Endothelial cell of umbilical vein (primary cell): ENCODE results near the gene RBM8A. TPM values are rescaled to one million over a fixed set of nuclear protein-coding genes. Genes with fewer than 3 reads are reported as not detected.

Experiments used
- BruUV-seq: library from RNA; stranded (reverse); fragments of 400-500 nt; replicated peaks from 2 replicates; lab custom pipeline; 2021; lab: Mats Ljungman, UMichigan
- CTCF ChIA-PET: fragments of 300-600, 350-600 bp; sonication (Branson Sonifier 250); formaldehyde crosslinking; loops from one replicate; lab custom pipeline; 2021; ENCODE audit warnings: antibody characterized with exemption, inconsistent platforms; lab: Charles Lee
- POLR2A ChIA-PET: fragments of 300-600, 350-600 bp; sonication (Branson Sonifier 250); formaldehyde crosslinking; loops from one replicate; lab custom pipeline; 2021; ENCODE audit warnings: antibody characterized with exemption, inconsistent platforms; lab: Charles Lee
- DNase-seq: peaks from one replicate; pipeline ENCODE4 v3.0.0-alpha.2; 2011; ENCODE audit warnings: low read depth, low spot score
- FAIRE-seq: peaks from 2 replicates; lab custom pipeline; 2011; peaks lifted over from hg19 to GRCh38; lab: Jason Lieb, UNC
- H2AFZ ChIP-seq: 2 replicates; pipeline ENCODE4 v1.6.0; 2012; ENCODE audit warnings: low read depth, low read length, control low read depth, inconsistent platforms
- H3K27ac ChIP-seq: 2 replicates; pipeline ENCODE4 v1.5.1; 2011; ENCODE audit warnings: low read depth, mild to moderate bottlenecking, control low read depth, low read length, moderate library complexity; ENCODE audit not compliant: insufficient read depth
- H3K27me3 ChIP-seq, 2 experiments: 2 replicates each; pipeline versions ENCODE4 v1.6.0 to v1.6.1; 2011; ENCODE audit warnings: low read length in 2 of 2, mixed read lengths in 1 of 2; ENCODE audit not compliant: control insufficient read depth in 2 of 2, insufficient read depth in 2 of 2
- H3K36me3 ChIP-seq, 2 experiments: 2 replicates in 1 of 2; 3 replicates in 1 of 2; pipeline ENCODE4 v1.5.1; 2011; ENCODE audit warnings: low read length in 2 of 2, mild to moderate bottlenecking in 1 of 2, moderate library complexity in 1 of 2; ENCODE audit not compliant: control insufficient read depth in 2 of 2, insufficient read depth in 2 of 2; ENCODE audit errors: extremely low read depth in 1 of 2
- H3K4me1 ChIP-seq: 3 replicates; pipeline ENCODE4 v1.5.1; 2011; ENCODE audit warnings: mild to moderate bottlenecking, low read length; ENCODE audit not compliant: control insufficient read depth, insufficient read depth; ENCODE audit errors: extremely low read depth
- H3K4me2 ChIP-seq: 2 replicates; pipeline ENCODE4 v1.6.1; 2011; ENCODE audit warnings: low read length, control low read depth, mixed read lengths; ENCODE audit not compliant: insufficient read depth
- H3K4me3 ChIP-seq, 3 experiments: fragments of 200-600 bp in 1 of 3; sonication (generic), shearing (Covaris generic) in 1 of 3; replicated peaks in 1 of 3; 2 replicates each; pipeline ENCODE4 v1.5.1; 2011 to 2016; ENCODE audit warnings: control low read depth in 3 of 3, low read length in 3 of 3, mild to moderate bottlenecking in 2 of 3, inconsistent platforms in 1 of 3, low read depth in 1 of 3, moderate library complexity in 1 of 3; ENCODE audit not compliant: insufficient read depth in 1 of 3
- H3K79me2 ChIP-seq: 2 replicates; pipeline ENCODE4 v1.6.0; 2012; ENCODE audit warnings: low read length, inconsistent platforms; ENCODE audit not compliant: control insufficient read depth, insufficient read depth
- H3K9ac ChIP-seq: replicated peaks from 2 replicates; pipeline ENCODE3; 2011; ENCODE audit warnings: low read length, control low read depth; ENCODE audit not compliant: insufficient read depth; ENCODE audit errors: extremely low read depth
- H3K9me1 ChIP-seq: replicated peaks from 3 replicates; pipeline ENCODE4 v1.6.0; 2011; ENCODE audit warnings: mild to moderate bottlenecking, low read length; ENCODE audit not compliant: control insufficient read depth, insufficient read depth; ENCODE audit errors: extremely low read depth
- H3K9me3 ChIP-seq: replicated peaks from 2 replicates; pipeline ENCODE4 v1.5.1; 2012; ENCODE audit warnings: low read length, inconsistent platforms; ENCODE audit not compliant: control insufficient read depth, insufficient read depth
- H4K20me1 ChIP-seq: replicated peaks from 2 replicates; pipeline ENCODE3; 2011; ENCODE audit warnings: mild to moderate bottlenecking, low read length; ENCODE audit not compliant: control insufficient read depth, insufficient read depth; ENCODE audit errors: extremely low read depth
- CTCF ChIP-seq, 2 donors: IDR thresholded peaks; 1 replicate in 1 of 2; 2 replicates in 1 of 2; pipeline ENCODE4 v1.5.1; 2011; ENCODE audit warnings: low read length in 2 of 2, mild to moderate bottlenecking in 2 of 2, moderate library complexity in 2 of 2, control low read depth in 1 of 2, inconsistent platforms in 1 of 2, low read depth in 1 of 2; ENCODE audit not compliant: insufficient read depth in 1 of 2; ENCODE audit errors: extremely low read depth in 1 of 2
- EZH2 ChIP-seq: IDR thresholded peaks from 2 replicates; pipeline ENCODE4 v1.6.1; 2012; ENCODE audit warnings: borderline replicate concordance, low read depth, mild to moderate bottlenecking, moderate library complexity, low read length, inconsistent platforms; ENCODE audit not compliant: severe bottlenecking
- FOS ChIP-seq: IDR thresholded peaks from 2 replicates; pipeline ENCODE4 v1.6.1; 2011; ENCODE audit warnings: mild to moderate bottlenecking, low read length, moderate library complexity, borderline replicate concordance; ENCODE audit not compliant: insufficient read depth
- GATA2 ChIP-seq: IDR thresholded peaks from 2 replicates; pipeline ENCODE4 v1.7.0; 2011; ENCODE audit warnings: low read depth, mild to moderate bottlenecking, moderate library complexity, mixed read lengths, low read length; ENCODE audit not compliant: insufficient read length, insufficient read depth
- JUN ChIP-seq: IDR thresholded peaks from 2 replicates; pipeline ENCODE4 v1.6.1; 2011; ENCODE audit warnings: borderline replicate concordance, low read depth; ENCODE audit not compliant: insufficient read length, insufficient read depth
- MYC ChIP-seq: IDR thresholded peaks from one replicate; pipeline ENCODE4 v1.6.1; 2011; ENCODE audit warnings: mild to moderate bottlenecking, low read depth, low read length
- POLR2A ChIP-seq: IDR thresholded peaks from 2 replicates; pipeline ENCODE4 v1.6.1; 2012; ENCODE audit warnings: low read depth, mild to moderate bottlenecking, control low read depth, low read length
- POLR2AphosphoS5 ChIP-seq: IDR thresholded peaks from 2 replicates; pipeline ENCODE4 v1.6.1; 2012; ENCODE audit warnings: low read depth, mild to moderate bottlenecking, control low read depth, low read length, moderate library complexity; ENCODE audit not compliant: insufficient read depth
- dilution Hi-C: fragments of 300-500 bp; cut with MboI; formaldehyde crosslinking; loops from one replicate; pipeline ENCODE4 v1.15.0; 2019; ENCODE audit warnings: low sequenced_read_pairs; ENCODE audit not compliant: extremely low pct_ligation_motif_present
- intact Hi-C: fragments of 100-400 bp; cut with micrococcal nuclease; formaldehyde crosslinking; loops from one replicate; pipeline ENCODE4 v1.10.0; 2022
- polyA plus RNA-seq, 4 experiments: library from polyadenylated mRNA; depleted of rRNA in 3 of 4; stranded (reverse) in 3 of 4; unstranded in 1 of 4; fragments of >200 nt; gene quantifications; 2 replicates each; pipeline versions ENCODE4 v1.2.1 to v1.2.3, GENCODE V29; 2011 to 2012; ENCODE audit warnings: missing spikeins in 1 of 4
- total RNA-seq: library from RNA; stranded (reverse); gene quantifications from 2 replicates; pipeline ENCODE4 v1.2.3, GENCODE V29; 2021
- TF ChIP-seq, protein P1 (sequence below): IDR thresholded peaks from 2 replicates; pipeline ENCODE4 v1.6.1; 2011; ENCODE audit not compliant: insufficient read depth, insufficient read length

RBM8A gene
- total and polyA plus RNA-seq, 2 donors (not counting 3 experiments of a cell fraction or from before 2014, with no cell fraction given): 192 to 194 TPM

DNA sequence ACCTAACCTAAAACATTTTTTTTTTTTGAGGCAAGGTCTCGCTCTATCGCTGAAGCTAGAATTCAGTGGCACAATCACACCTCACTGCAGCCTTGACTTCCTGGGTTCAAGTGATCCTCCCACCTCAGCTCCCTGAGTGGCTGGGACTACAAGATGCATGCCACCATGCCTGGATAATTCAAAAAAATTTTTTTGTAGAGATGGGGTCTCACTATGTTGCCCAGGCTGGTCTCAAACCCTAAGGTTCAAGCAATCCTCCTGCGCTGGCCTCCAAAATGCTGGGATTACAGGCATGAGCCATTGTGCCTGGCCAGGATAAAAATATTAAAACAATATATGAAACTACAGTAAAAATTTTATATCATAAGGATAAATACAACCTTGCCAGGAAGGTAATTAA is 25.6 kb upstream of the RBM8A start:
- Histone ChIP-seq H4K20me1 (no peaks in the 10 kb centered on the region), H3K36me3 (no peaks in the 10 kb centered on the region), H3K4me2 (no peak overlapping the region), H3K79me2 (peaks cover 84% of the 10 kb centered on the region), H3K27me3 (no peaks in the 10 kb centered on the region), H3K9me1 (no peaks in the 10 kb centered on the region), H3K9me3 (no peaks in the 10 kb centered on the region), H3K27ac (no peak overlapping the region), H3K4me3 (no peak overlapping the region), H2AFZ (no peak overlapping the region), H3K4me1 (peaks cover 28% of the 10 kb centered on the region), H3K9ac (no peak overlapping the region)
- CTCF ChIA-PET: no interaction called here
- no peak for TF ChIP-seq EZH2
- TF ChIP-seq, protein P1, sequence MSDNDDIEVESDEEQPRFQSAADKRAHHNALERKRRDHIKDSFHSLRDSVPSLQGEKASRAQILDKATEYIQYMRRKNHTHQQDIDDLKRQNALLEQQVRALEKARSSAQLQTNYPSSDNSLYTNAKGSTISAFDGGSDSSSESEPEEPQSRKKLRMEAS: no peak
- POLR2A ChIA-PET: no interaction called here
- no TSS peak for BruUV-seq
- FAIRE-seq (no peak), DNase-seq (no peak)
- dilution Hi-C loops: no loop called here
- intact Hi-C loops: no loop called here

- no peak for FAIRE-seq
- dilution Hi-C loops (no loop called here), intact Hi-C loops (no loop called here)
- Histone ChIP-seq H3K79me2 (peaks cover 80% of the 10 kb centered on the region), H4K20me1 (no peaks in the 10 kb centered on the region), H3K4me3 (no peak overlapping the region), H3K9me1 (no peaks in the 10 kb centered on the region), H3K4me2 (no peak overlapping the region), H3K36me3 (no peaks in the 10 kb centered on the region), H3K27me3 (no peaks in the 10 kb centered on the region), H3K4me1 (peaks cover 23% of the 10 kb centered on the region), H3K27ac (no peak overlapping the region), H3K9me3 (no peaks in the 10 kb centered on the region), H3K9ac (no peak overlapping the region), H2AFZ (no peak overlapping the region)
- ChIA-PET CTCF (no interaction called here), POLR2A (interaction anchor here (0.5 kb wide), 1 partner anchor 13 kb away, joined by 3 read pairs; the partner anchor contains the start of genes ANKRD34A and POLR3GL)
- no peak for DNase-seq
- no TSS peak for BruUV-seq
- TF ChIP-seq, protein P1: no peak
- no peak for TF ChIP-seq EZH2
- TF ChIP-seq JUN: no peak
- TF ChIP-seq POLR2AphosphoS5: no peak
- no peak for TF ChIP-seq GATA2
- no peak for TF ChIP-seq FOS
- TF ChIP-seq POLR2A: no peak
- no peak for TF ChIP-seq MYC
- TF ChIP-seq CTCF (IDR thresholded peaks at IDR 0.05; ENCODE audit: extremely low read depth in 1 of 2, insufficient read depth in 1 of 2, low read depth in 1 of 2, low read length in 2 of 2): no peak
These were observed 24.2 kb upstream of the RBM8A start for GRCh38 chr1:145951526-145951925.
